Ammon's horn (tissue), 1 donor: ENCODE results near the gene VCL.
"Not testable (repeated sequence)": the region's sequence is repeated elsewhere in the genome, so short reads cannot be mapped to it uniquely, and the experiment has no call there.

Experiments used
- DNase-seq: peaks from one replicate; pipeline ENCODE4 v3.0.0-alpha.2; 2016; ENCODE audit warnings: low spot score

VCL gene

GRCh38 chr10:74107391-74107790 is 109.5 kb downstream of the VCL start:
- DNase-seq: no peak

GRCh38 chr10:74109452-74109851 is 111.5 kb downstream of the VCL start:
- DNase-seq: no peak

- DNase-seq: no peak
Observed at GRCh38 chr10:74110120-74110519, 112.2 kb downstream of the VCL start.

- no peak for DNase-seq
Observed at GRCh38 chr10:74111799-74112198, 113.9 kb downstream of the VCL start.

GRCh38 chr10:74113546-74113945 is 115.6 kb downstream of the VCL start:
- DNase-seq: no peak

- DNase-seq: peak; percentile 54
Observed at GRCh38 chr10:74114041-74114448, 116.1 kb downstream of the VCL start.

- no peak for DNase-seq
Observed at GRCh38 chr10:74117738-74118137, 119.8 kb downstream of the VCL start.

GRCh38 chr10:74118804-74119203 is 120.9 kb downstream of the VCL start:
- no peak for DNase-seq

GRCh38 chr10:74120911-74121310 is 123.0 kb downstream of the VCL start:
- DNase-seq: no peak

GRCh38 chr10:74121368-74121767 is 123.5 kb downstream of the VCL start:
- no peak for DNase-seq

- DNase-seq: no peak
Observed at GRCh38 chr10:74122060-74122459, 124.1 kb downstream of the VCL start.

- DNase-seq: no peak
Observed at GRCh38 chr10:74123081-74123480, 125.2 kb downstream of the VCL start.

GRCh38 chr10:74133923-74134820 is 136.3 kb downstream of the VCL start:
- DNase-seq: no peak

- DNase-seq: no peak
Observed at GRCh38 chr10:74135452-74135851, 137.5 kb downstream of the VCL start.

- DNase-seq: no peak
Observed at GRCh38 chr10:74137992-74138391, 140.1 kb downstream of the VCL start.

- not testable (repeated sequence) for DNase-seq
Observed at GRCh38 chr10:74138596-74138995, 140.7 kb downstream of the VCL start.

- no peak for DNase-seq
Observed at GRCh38 chr10:74139981-74140380, 142.1 kb downstream of the VCL start.

GRCh38 chr10:74140553-74140952 is 142.6 kb downstream of the VCL start:
- DNase-seq: no peak

- DNase-seq: no peak
Observed at GRCh38 chr10:74145133-74145532, 147.2 kb downstream of the VCL start.

- DNase-seq: not testable (repeated sequence)
Observed at GRCh38 chr10:74146980-74147379, 149.1 kb downstream of the VCL start.

- no peak for DNase-seq
Observed at GRCh38 chr10:74150204-74150989, 152.5 kb downstream of the VCL start, which contains the start of gene AP3M1. Gene AP3M1, minus strand, starts transcription at chr10:74150828. Its CDS starts 12,449 bp downstream, at chr10:74138379.

GRCh38 chr10:74150990-74151878 is 153.3 kb downstream of the VCL start, which contains the start of gene ADK:
Gene ADK, plus strand, starts transcription at chr10:74151221. Its CDS starts 58 bp downstream, at chr10:74151279.
- peak; percentile 100 for DNase-seq
